Body of pancreas (tissue), 4 donors: ENCODE results near the gene CSGALNACT2. TPM values are rescaled to one million over a fixed set of nuclear protein-coding genes. Genes with fewer than 3 reads are reported as not detected.

Source experiments
- ATAC-seq: fragments of 150-250 bp; one replicate; pipeline ENCODE4 v1.9.1; 2016
- DNase-seq, 4 donors: peaks; one replicate each; pipeline ENCODE4 v3.0.0-alpha.2; 2019
- H3K27ac ChIP-seq, 4 donors: fragments of 200-600 bp; sonication (generic); 1 replicate in 3 of 4; 2 replicates in 1 of 4; pipeline versions ENCODE4 v1.5.1 to v1.6.1; 2016 to 2019; ENCODE audit warnings: mild to moderate bottlenecking in 1 of 4, mixed read lengths in 1 of 4, moderate library complexity in 1 of 4
- H3K27me3 ChIP-seq, 2 donors: fragments of 200-600 bp; sonication (generic); one replicate each; pipeline ENCODE4 v1.6.0; 2016; ENCODE audit warnings: mild to moderate bottlenecking in 1 of 2
- H3K36me3 ChIP-seq, 2 donors: fragments of 200-600 bp; sonication (generic); replicated peaks in 1 of 2; 2 replicates each; pipeline ENCODE4 v1.5.1; 2016; ENCODE audit warnings: low read depth in 2 of 2; ENCODE audit not compliant: insufficient read depth in 1 of 2
- H3K4me1 ChIP-seq: fragments of 200-600 bp; sonication (generic); one replicate; pipeline ENCODE4 v1.6.0; 2016
- H3K4me3 ChIP-seq, 2 donors: fragments of 200-600 bp; sonication (generic); 1 replicate in 1 of 2; 2 replicates in 1 of 2; pipeline ENCODE4 v1.5.1; 2016 to 2019
- H3K9me3 ChIP-seq, 3 donors: fragments of 200-600 bp; sonication (generic); 1 replicate in 2 of 3; 2 replicates in 1 of 3; pipeline ENCODE4 v1.5.1; 2016
- CTCF ChIP-seq, 7 experiments: fragments of 450-650 bp in 4 of 7; fragments of 200-600 bp in 3 of 7; sonication (generic) in 3 of 7; IDR thresholded peaks; one replicate each; pipeline ENCODE4 v1.5.1; 2016 to 2019; ENCODE audit warnings: antibody characterized with exemption in 7 of 7
- POLR2A ChIP-seq, 3 donors: fragments of 450-650 bp; IDR thresholded peaks; one replicate each; pipeline ENCODE4 v1.6.1; 2016; ENCODE audit warnings: antibody characterized with exemption in 3 of 3, mild to moderate bottlenecking in 2 of 3
- WGBS, 2 donors: methylation state at CpG; one replicate each; pipeline ENCODE4 v1.1.5; 2017; 5-methylcytosine and 5-hydroxymethylcytosine counted together
- intact Hi-C: fragments of 100-400 bp; cut with DNase I; formaldehyde crosslinking; loops from one replicate; pipeline ENCODE4 v1.15.1; 2023
- total RNA-seq, 2 donors: library from RNA; depleted of rRNA; stranded (reverse); fragments of >200 nt; gene quantifications; one replicate each; pipeline ENCODE4 v1.1.0, GENCODE V29; 2016

CSGALNACT2 gene
- total RNA-seq, 2 donors from 2014 or later, result 6.9 to 9.6 TPM

- intact Hi-C loops, result no loop called here
- WGBS, 2 donors, result 86 to 88% methylated on average over 5 to 7 of the region's 8 CpGs
- peak; percentile 0 to 7 (median 4) for DNase-seq
- ATAC-seq, result no peak
- Histone ChIP-seq H3K27me3 (peaks cover 0 to 7% of the 10 kb centered on the region in 2 donors), H3K27ac (no peak overlapping the region), H3K36me3 (no peaks in the 10 kb centered on the region), H3K9me3 (no peaks in the 10 kb centered on the region), H3K4me1 (peaks cover 17% of the 10 kb centered on the region), H3K4me3 (no peak overlapping the region)
- no peak for TF ChIP-seq CTCF (IDR thresholded peaks at IDR 0.05)
- no peak for TF ChIP-seq POLR2A (IDR thresholded peaks at IDR 0.05)
Measured at GRCh38 chr10:43226851-43227845, 88.9 kb downstream of the CSGALNACT2 start.

- Histone ChIP-seq H3K4me1 (peaks cover 17% of the 10 kb centered on the region), H3K27me3 (peaks cover 0 to 7% of the 10 kb centered on the region in 2 donors), H3K36me3 (no peaks in the 10 kb centered on the region), H3K4me3 (no peak overlapping the region), H3K27ac (no peak overlapping the region), H3K9me3 (no peaks in the 10 kb centered on the region)
- DNase-seq (peak in 3 of 4 donors; percentile 2 to 9 (median 7)), ATAC-seq (no peak)
- intact Hi-C loops, result no loop called here
- TF ChIP-seq POLR2A (IDR thresholded peaks at IDR 0.05) (no peak), CTCF (IDR thresholded peaks at IDR 0.05) (no peak)
- WGBS, 2 donors, result 70 to 85% methylated on average over 7 to 14 of the region's 14 CpGs
Measured at GRCh38 chr10:43227911-43228782, 89.9 kb downstream of the CSGALNACT2 start.

- TF ChIP-seq CTCF (IDR thresholded peaks at IDR 0.05), result no peak
- no peak for TF ChIP-seq POLR2A (IDR thresholded peaks at IDR 0.05)
- intact Hi-C loops, result no loop called here
- H3K4me1 ChIP-seq, result peaks cover 17% of the 10 kb centered on the region
- no peaks in the 10 kb centered on the region for H3K9me3 ChIP-seq
- 16 to 24% methylated on average over 11 to 21 of the region's 23 CpGs for WGBS, 2 donors
- ATAC-seq, result no peak
- H3K27ac ChIP-seq, result no peak overlapping the region
- H3K36me3 ChIP-seq, result no peaks in the 10 kb centered on the region
- H3K4me3 ChIP-seq, result no peak overlapping the region
- DNase-seq, result peak in 2 of 4 donors; percentile 4 to 6
- H3K27me3 ChIP-seq, result peaks cover 0 to 7% of the 10 kb centered on the region in 2 donors
Measured at GRCh38 chr10:43228783-43229207, 90.5 kb downstream of the CSGALNACT2 start.

- Histone ChIP-seq H3K36me3 (no peaks in the 10 kb centered on the region), H3K4me1 (peaks cover 17% of the 10 kb centered on the region), H3K9me3 (no peaks in the 10 kb centered on the region), H3K4me3 (peak overlapping the region in 1 of 2 donors; percentile 36), H3K27me3 (peaks cover 0 to 7% of the 10 kb centered on the region in 2 donors), H3K27ac (no peak overlapping the region)
- ATAC-seq, result peak; percentile 23
- WGBS, 2 donors, result 1 to 2% methylated on average over 22 to 87 of the region's 99 CpGs
- intact Hi-C loops, result no loop called here
- DNase-seq, result peak; percentile 8 to 55 (median 14)
- TF ChIP-seq POLR2A (IDR thresholded peaks at IDR 0.05) (no peak), CTCF (IDR thresholded peaks at IDR 0.05) (no peak)
Measured at GRCh38 chr10:43229208-43230061, 91.2 kb downstream of the CSGALNACT2 start.
